Omental fat pad (tissue), 4 donors: Measurements from ENCODE around the gene TGFB1. TPM values are rescaled to one million over a fixed set of nuclear protein-coding genes. Genes with fewer than 3 reads are reported as not detected.

Source experiments
- ATAC-seq: fragments of 150-250 bp; one replicate; pipeline ENCODE4 v1.9.1; 2016; ENCODE audit warnings: mild to moderate bottlenecking, moderate library complexity; ENCODE audit not compliant: low FRiP score
- DNase-seq: peaks from one replicate; pipeline ENCODE4 v3.0.0-alpha.2; 2019; ENCODE audit warnings: low spot score
- total RNA-seq, 4 donors: library from RNA; depleted of rRNA; stranded (reverse); fragments of >200 nt; gene quantifications; one replicate each; pipeline ENCODE4 v1.1.0, GENCODE V29; 2016
- TF ChIP-seq, protein P1 (sequence below), 3 donors: fragments of 450-650 bp; IDR thresholded peaks; one replicate each; pipeline ENCODE4 v1.5.1; 2016 to 2017; ENCODE audit warnings: antibody characterized with exemption in 3 of 3, mild to moderate bottlenecking in 3 of 3, moderate library complexity in 2 of 3

Gene TGFB1
- total RNA-seq, 4 donors from 2014 or later: 17.6 to 43.0 (median 25.2) TPM

DNA sequence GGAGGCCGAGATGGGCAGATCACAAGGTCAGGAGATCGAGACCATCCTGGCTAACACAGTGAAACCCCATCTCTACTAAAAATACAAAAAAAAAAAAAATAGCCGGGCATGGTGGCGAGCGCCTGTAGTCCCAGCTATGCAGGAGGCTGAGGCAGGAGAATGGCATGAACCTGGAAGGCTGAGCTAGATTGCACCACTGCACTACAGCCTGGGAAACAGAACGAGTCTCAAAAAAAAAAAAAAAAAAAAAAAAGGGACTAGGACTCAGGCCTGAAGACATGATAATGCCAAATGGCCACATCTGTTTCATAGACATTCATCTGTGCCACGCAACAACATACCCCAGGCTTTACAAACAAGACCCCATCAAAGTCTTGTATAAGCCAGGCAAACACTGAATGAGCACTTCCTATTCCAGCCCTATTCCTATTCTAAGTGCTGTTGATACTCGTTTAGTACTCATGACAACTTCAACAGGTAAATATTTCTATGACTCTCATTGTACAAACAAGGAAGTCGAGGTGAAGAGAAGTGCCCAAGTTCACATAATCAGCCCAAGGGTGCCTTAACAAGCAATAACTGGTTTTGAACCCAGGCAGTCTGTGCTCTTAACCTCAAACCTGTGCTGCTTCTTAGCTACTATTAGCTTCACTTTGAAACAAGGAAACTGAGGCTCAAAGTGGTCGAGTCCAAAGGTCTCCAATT, 8.6 kb upstream of the TGFB1 start:
- TF ChIP-seq, protein P1, sequence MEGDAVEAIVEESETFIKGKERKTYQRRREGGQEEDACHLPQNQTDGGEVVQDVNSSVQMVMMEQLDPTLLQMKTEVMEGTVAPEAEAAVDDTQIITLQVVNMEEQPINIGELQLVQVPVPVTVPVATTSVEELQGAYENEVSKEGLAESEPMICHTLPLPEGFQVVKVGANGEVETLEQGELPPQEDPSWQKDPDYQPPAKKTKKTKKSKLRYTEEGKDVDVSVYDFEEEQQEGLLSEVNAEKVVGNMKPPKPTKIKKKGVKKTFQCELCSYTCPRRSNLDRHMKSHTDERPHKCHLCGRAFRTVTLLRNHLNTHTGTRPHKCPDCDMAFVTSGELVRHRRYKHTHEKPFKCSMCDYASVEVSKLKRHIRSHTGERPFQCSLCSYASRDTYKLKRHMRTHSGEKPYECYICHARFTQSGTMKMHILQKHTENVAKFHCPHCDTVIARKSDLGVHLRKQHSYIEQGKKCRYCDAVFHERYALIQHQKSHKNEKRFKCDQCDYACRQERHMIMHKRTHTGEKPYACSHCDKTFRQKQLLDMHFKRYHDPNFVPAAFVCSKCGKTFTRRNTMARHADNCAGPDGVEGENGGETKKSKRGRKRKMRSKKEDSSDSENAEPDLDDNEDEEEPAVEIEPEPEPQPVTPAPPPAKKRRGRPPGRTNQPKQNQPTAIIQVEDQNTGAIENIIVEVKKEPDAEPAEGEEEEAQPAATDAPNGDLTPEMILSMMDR (IDR thresholded peaks at IDR 0.05): no peak
- no peak for ATAC-seq
- no peak for DNase-seq

DNA sequence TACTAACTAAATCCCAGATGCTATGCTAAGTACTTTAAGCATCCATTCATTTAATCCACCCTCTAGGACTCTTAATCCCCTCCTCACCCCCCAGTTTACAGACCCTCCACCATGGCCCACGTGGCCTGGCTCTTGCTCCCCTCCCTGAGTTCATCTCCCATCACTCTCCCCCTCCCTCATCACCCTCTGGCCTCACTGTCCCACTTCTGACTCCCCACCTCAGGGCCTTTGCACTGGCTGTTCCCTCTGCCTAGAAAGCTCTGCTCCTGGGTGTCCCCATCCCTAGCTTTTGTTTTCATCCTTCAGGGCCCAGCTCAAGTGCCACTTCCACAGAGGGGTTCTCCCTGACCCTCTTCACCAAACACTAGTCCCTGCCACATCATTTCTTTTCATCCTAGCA, 6.0 kb upstream of the TGFB1 start:
- TF ChIP-seq, protein P1 (IDR thresholded peaks at IDR 0.05): no peak

GRCh38 chr19:41357746-41358145, 4.0 kb upstream of the TGFB1 start:
- TF ChIP-seq, protein P1 (IDR thresholded peaks at IDR 0.05): no peak
- DNase-seq (no peak), ATAC-seq (no peak)

More for the DNA sequence above, 6.0 kb upstream of the TGFB1 start:
- ATAC-seq (no peak), DNase-seq (no peak)

- ATAC-seq: no peak
- DNase-seq: no peak
- TF ChIP-seq, protein P1 (IDR thresholded peaks at IDR 0.05): no peak
Measured at GRCh38 chr19:41356984-41357739, 3.4 kb upstream of the TGFB1 start.

DNA sequence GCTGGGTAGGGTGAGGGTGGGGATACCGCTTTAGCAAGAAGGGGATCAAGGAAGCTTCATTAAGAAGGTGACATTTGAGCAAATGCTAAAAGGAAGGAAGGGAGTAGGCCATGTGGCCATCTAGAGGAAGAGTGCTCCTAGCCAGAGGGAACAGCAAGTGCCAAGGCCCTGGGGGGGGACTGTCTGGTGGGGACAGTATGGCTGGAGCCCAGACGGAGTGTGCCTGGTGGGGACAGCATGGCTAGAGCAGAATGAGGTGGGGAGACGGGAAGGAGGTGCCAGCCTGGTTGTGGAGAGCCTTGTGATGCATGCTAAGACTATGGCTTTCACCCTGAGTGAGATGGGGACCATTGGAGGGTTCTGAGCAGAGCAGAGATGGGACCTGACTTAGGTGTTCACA, 2.1 kb upstream of the TGFB1 start:
- TF ChIP-seq, protein P1 (IDR thresholded peaks at IDR 0.05): no peak
- no peak for ATAC-seq
- no peak for DNase-seq

DNA sequence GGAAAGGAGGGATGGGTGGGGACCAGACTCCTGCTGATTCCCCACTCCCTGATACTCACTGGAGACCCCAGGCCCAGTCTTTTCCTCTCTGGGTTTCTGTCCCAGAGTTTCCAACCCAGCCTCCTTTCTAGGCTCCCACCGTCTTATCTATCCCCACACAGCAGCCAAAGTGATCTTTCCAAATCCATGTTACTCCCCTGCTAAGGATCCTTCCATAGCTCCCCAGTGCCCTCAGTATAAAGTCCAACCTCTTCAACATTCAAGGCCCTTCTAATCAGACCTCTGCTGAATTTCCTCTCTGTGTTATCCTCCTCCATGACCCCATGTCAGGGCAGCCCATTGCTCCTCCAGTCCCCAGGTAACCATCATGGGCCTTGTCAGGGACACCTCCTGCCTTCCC, 1.3 kb upstream of the TGFB1 start:
- DNase-seq: no peak
- ATAC-seq: no peak
- TF ChIP-seq, protein P1 (IDR thresholded peaks at IDR 0.05): no peak
